Mucosa of gallbladder (tissue), 1 donor: ENCODE results near the gene FANCD2OS. TPM values are rescaled to one million over a fixed set of nuclear protein-coding genes. Genes with fewer than 3 reads are reported as not detected.
"Not testable (repeated sequence)": the region's sequence is repeated elsewhere in the genome, so short reads cannot be mapped to it uniquely, and the experiment has no call there.

Source experiments
- DNase-seq: peaks from one replicate; pipeline ENCODE4 v3.0.0-alpha.2; 2020; ENCODE audit warnings: low spot score
- total RNA-seq: library from RNA; stranded (reverse); gene quantifications from one replicate; pipeline ENCODE4 v1.2.1, GENCODE V29; 2021
- donor health status: DM: no; HTN: no; CAD: no.

FANCD2OS gene
- total RNA-seq, 1 donor from 2014 or later: not detected

DNA sequence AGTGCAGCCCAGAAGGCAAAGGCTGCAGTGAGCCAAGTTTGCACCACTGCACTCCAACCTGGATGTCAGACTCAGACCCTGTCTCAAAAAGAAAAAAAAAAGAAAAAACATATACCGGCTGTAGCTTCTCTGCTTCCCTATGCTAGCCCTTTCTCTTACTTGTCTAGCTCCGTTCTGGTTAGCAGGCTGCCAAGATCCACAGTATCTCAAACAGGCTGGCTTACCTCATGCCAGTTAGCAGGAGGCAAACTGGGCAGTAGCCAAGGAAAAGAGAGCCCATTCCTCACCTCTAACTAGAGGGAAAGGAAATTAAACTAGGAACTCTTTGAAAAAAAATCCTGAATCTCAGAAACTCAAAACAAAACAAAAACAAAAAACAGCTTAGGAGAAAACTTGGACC, 16.7 kb downstream of the FANCD2OS start:
- not testable (repeated sequence) for DNase-seq

GRCh38 chr3:10090774-10091173, 17.3 kb downstream of the FANCD2OS start:
- not testable (repeated sequence) for DNase-seq

DNA sequence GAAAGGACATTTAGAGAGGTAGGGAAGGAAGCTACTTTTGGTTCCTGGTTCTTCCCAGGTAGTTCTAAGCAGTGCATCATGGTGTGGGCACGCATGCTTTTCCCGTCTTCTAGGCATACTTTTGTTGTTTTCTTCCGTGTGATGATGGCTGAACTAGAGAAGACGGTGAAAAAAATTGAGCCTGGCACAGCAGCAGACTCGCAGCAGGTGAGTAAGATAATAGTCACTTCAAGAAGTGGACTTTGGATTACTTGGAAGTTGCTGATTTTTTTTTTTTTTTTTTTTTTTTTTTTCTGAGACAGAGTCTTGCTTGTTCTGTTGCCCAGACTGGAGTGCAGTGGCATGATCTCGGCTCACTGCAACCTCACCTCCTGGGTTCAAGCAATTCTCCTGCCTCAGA, 17.9 kb downstream of the FANCD2OS start:
- DNase-seq: peak; percentile 57

- peak; percentile 14 for DNase-seq
These were observed 19.8 kb downstream of the FANCD2OS start for GRCh38 chr3:10088256-10088655.

DNA sequence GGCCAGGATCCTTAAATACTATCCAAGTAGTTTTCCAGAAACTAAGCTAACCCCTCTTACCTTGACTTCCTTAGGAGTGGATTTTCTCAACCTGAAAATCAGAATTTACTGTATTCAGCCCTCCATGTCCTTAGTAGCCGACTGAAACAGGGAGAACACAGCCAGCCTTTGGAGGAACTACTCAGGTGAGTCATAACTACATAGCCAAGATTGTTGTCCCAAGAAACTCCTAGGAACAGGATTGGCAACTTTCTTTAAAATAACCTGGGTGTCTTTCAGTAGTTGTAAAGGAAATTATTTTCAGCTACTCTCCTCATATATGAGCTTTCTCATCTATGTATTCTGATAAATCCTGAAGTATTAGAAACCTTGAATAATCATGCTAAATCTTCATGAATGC, 22.3 kb downstream of the FANCD2OS start:
- DNase-seq: no peak

DNA sequence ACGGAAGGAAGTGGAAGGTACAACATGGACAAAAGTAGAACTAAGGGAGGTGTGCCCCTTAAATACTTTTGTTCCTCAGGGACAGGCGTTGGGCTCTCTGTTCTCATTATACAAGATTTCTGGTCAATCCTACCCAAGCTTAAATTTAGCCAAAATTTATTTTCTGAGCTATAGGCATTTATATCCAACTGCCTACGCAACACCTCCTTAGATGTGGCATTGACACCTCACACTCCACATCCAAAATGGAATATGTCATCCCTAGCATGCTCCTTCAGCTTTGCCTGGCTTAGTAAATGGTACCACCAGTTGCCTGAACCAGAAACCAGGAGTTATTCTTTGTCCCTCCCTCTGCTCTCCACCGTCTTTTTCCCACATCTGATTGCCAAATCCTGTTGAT, 26.2 kb downstream of the FANCD2OS start:
- no peak for DNase-seq

- DNase-seq: no peak
These were observed 33.4 kb downstream of the FANCD2OS start for GRCh38 chr3:10074666-10075065.

DNA sequence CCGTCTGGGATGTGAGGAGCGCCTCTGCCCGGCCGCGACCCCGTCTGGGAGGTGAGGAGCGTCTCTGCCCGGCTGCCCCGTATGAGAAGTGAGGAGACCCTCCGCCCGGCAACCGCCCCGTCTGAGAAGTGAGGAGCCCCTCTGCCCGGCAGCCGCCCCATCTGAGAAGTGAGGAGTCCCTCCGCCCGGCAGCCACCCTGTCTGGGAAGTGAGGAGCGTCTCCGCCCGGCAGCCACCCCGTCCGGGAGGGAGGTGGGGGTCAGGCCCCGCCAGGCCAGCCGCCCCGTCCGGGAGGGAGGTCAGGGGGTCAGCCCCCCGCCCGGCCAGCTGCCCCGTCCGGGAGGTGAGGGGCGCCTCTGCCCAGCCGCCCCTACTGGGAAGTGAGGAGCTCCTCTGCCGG, 38.0 kb downstream of the FANCD2OS start:
- not testable (repeated sequence) for DNase-seq

GRCh38 chr3:10055097-10055496, 53.0 kb downstream of the FANCD2OS start:
- DNase-seq: no peak

Other genes with a start within 250 kb of the FANCD2OS start
- gene CIDEC, start 228.0 kb downstream of the FANCD2OS start, total RNA-seq: 5.0 TPM
- 30.7 TPM for gene JAGN1, start 217.6 kb downstream of the FANCD2OS start, total RNA-seq
- 91.5 TPM for gene IL17RE, start 205.4 kb downstream of the FANCD2OS start, total RNA-seq
- gene IL17RC, start 191.2 kb downstream of the FANCD2OS start, total RNA-seq: 33.3 TPM
- gene CRELD1, start 174.4 kb downstream of the FANCD2OS start, total RNA-seq: 116 TPM
- gene PRRT3, start 155.8 kb downstream of the FANCD2OS start, total RNA-seq: 6.1 TPM
- 73.9 TPM for gene EMC3, start 121.4 kb downstream of the FANCD2OS start, total RNA-seq
- gene FANCD2, start 81.8 kb downstream of the FANCD2OS start, total RNA-seq: 4.5 TPM
- gene BRK1, start 7.4 kb upstream of the FANCD2OS start, total RNA-seq: 126 TPM
- 47.2 TPM for gene VHL, start 33.5 kb upstream of the FANCD2OS start, total RNA-seq
- gene IRAK2, start 56.7 kb upstream of the FANCD2OS start, total RNA-seq: 2.7 TPM
- 39.1 TPM for gene TATDN2, start 140.2 kb upstream of the FANCD2OS start, total RNA-seq
- 2.2 TPM for gene GHRL, start 184.7 kb upstream of the FANCD2OS start, total RNA-seq
- 94.7 TPM for gene SEC13, start 212.9 kb upstream of the FANCD2OS start, total RNA-seq